Neural progenitor cell (in vitro differentiated cells): ENCODE data around the gene GATAD1. TPM values are rescaled to one million over a fixed set of nuclear protein-coding genes. Genes with fewer than 3 reads are reported as not detected.

Source experiments
- DNase-seq: peaks from one replicate; pipeline ENCODE4 v3.0.0-alpha.2; 2016; ENCODE audit warnings: low spot score
- H2AFZ ChIP-seq: fragments of 200-600 bp; sonication (generic); replicated peaks from 2 replicates; pipeline ENCODE4 v1.6.1; 2016; ENCODE audit warnings: antibody characterized with exemption
- H3F3A ChIP-seq: fragments of 200-600 bp; sonication (generic); 2 replicates; pipeline ENCODE4 v1.6.1; 2016; ENCODE audit warnings: antibody characterized with exemption, low read depth
- H3K27ac ChIP-seq: fragments of 200-600 bp; sonication (generic); 2 replicates; pipeline ENCODE4 v1.5.1; 2016; ENCODE audit warnings: mild to moderate bottlenecking
- H3K27me3 ChIP-seq: fragments of 200-600 bp; sonication (generic); 2 replicates; pipeline ENCODE4 v1.6.1; 2016; ENCODE audit warnings: mild to moderate bottlenecking, moderate library complexity
- H3K36me3 ChIP-seq: fragments of 200-600 bp; sonication (generic); 2 replicates; pipeline ENCODE4 v1.5.1; 2016
- H3K4me1 ChIP-seq: fragments of 200-600 bp; sonication (generic); 2 replicates; pipeline ENCODE4 v1.6.1; 2016; ENCODE audit warnings: mixed run types
- H3K4me2 ChIP-seq: fragments of 200-600 bp; sonication (generic); 2 replicates; pipeline ENCODE4 v1.6.1; 2016
- H3K4me3 ChIP-seq: fragments of 200-600 bp; sonication (generic); 2 replicates; pipeline ENCODE4 v1.5.1; 2016
- H3K79me2 ChIP-seq: fragments of 200-600 bp; sonication (generic); 2 replicates; pipeline ENCODE4 v1.6.1; 2016; ENCODE audit warnings: low read depth
- H3K9ac ChIP-seq: fragments of 200-600 bp; sonication (generic); 2 replicates; pipeline ENCODE4 v1.6.1; 2016
- H3K9me3 ChIP-seq: fragments of 200-600 bp; sonication (generic); 2 replicates; pipeline ENCODE4 v1.5.1; 2016; ENCODE audit warnings: low read depth
- H4K20me1 ChIP-seq: fragments of 200-600 bp; sonication (generic); 2 replicates; pipeline ENCODE4 v1.6.1; 2016; ENCODE audit warnings: low read depth
- H3K27ac Mint-ChIP-seq: 3 replicates; pipeline ENCODE4 v1.8.0; 2021; ENCODE audit warnings: mixed read lengths
- H3K27me3 Mint-ChIP-seq: 2 replicates; pipeline ENCODE4 v1.8.0; 2022; ENCODE audit warnings: low read depth, mild to moderate bottlenecking, inconsistent platforms, moderate library complexity, mixed read lengths; ENCODE audit not compliant: insufficient read depth
- H3K36me3 Mint-ChIP-seq: 3 replicates; pipeline ENCODE4 v1.8.0; 2021; ENCODE audit warnings: mixed read lengths
- H3K4me1 Mint-ChIP-seq: 3 replicates; pipeline ENCODE4 v1.8.0; 2021; ENCODE audit warnings: mixed read lengths
- H3K4me3 Mint-ChIP-seq: 3 replicates; pipeline ENCODE4 v1.8.0; 2021; ENCODE audit warnings: mild to moderate bottlenecking, moderate library complexity, mixed read lengths
- H3K9me3 Mint-ChIP-seq: 3 replicates; pipeline ENCODE4 v1.8.0; 2020; ENCODE audit warnings: mixed read lengths
- EZH2 ChIP-seq: fragments of 200-600 bp; sonication (generic); IDR thresholded peaks from 2 replicates; pipeline ENCODE4 v1.6.1; 2017; ENCODE audit warnings: antibody characterized with exemption, mild to moderate bottlenecking, moderate library complexity
- EZH2phosphoT487 ChIP-seq: fragments of 200-600 bp; sonication (generic); IDR thresholded peaks from 2 replicates; pipeline ENCODE4 v1.6.1; 2017; ENCODE audit warnings: antibody characterized with exemption
- total RNA-seq: library from RNA; depleted of rRNA; stranded (reverse); fragments of >200 nt; gene quantifications from 2 replicates; pipeline ENCODE4 v1.2.3, GENCODE V29; 2015; ENCODE audit warnings: low replicate concordance
- TF ChIP-seq, protein P1 (sequence below): fragments of 200-600 bp; sonication (generic); IDR thresholded peaks from 2 replicates; pipeline ENCODE4 v1.5.1; 2017; ENCODE audit warnings: antibody characterized with exemption, mild to moderate bottlenecking

GATAD1 gene
- total RNA-seq, 1 donor from 2014 or later: 56.5 TPM

DNA sequence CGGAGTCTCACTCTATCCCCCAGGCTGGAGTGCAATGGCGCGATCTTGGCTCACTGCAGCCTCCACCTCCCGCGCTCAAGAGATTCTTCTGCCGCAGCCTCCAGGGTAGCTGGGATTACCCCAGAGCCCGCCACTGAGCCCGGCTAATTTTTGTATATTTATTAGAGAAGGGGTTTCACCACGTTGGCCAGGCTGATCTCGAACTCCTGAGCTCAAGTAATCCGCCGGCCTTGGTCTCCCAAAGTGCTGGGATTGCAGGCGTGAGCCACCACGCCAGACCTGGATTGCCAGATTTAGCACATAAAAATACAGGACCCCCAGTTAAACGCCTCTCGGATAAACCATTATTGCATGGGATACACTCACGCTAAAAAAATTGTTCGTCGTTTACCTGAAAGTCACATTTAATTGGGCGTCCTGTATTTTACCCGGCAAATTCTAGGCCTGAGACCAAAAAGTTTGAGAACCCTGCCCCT lies 375 bp upstream of the GATAD1 start:
- Mint-ChIP-seq H3K27ac (no peak overlapping the region), H3K4me3 (peak overlapping the region; percentile 86), H3K9me3 (peaks cover 5% of the 10 kb centered on the region), H3K36me3 (peaks cover 10% of the 10 kb centered on the region), H3K4me1 (peaks cover 13% of the 10 kb centered on the region), H3K27me3 (no peaks in the 10 kb centered on the region)
- Histone ChIP-seq H2AFZ (peak overlapping the region; percentile 92), H3K9me3 (no peaks in the 10 kb centered on the region), H3K27me3 (no peaks in the 10 kb centered on the region), H3K36me3 (peaks cover 21% of the 10 kb centered on the region), H3F3A (no peaks in the 10 kb centered on the region), H3K4me3 (peak overlapping the region; percentile 76), H3K9ac (no peak overlapping the region), H3K4me1 (peaks cover 6% of the 10 kb centered on the region), H3K4me2 (no peak overlapping the region), H4K20me1 (peaks cover 29% of the 10 kb centered on the region), H3K79me2 (peaks cover 44% of the 10 kb centered on the region), H3K27ac (no peak overlapping the region)
- TF ChIP-seq EZH2phosphoT487 (no peak), EZH2 (no peak)
- TF ChIP-seq, protein P1, sequence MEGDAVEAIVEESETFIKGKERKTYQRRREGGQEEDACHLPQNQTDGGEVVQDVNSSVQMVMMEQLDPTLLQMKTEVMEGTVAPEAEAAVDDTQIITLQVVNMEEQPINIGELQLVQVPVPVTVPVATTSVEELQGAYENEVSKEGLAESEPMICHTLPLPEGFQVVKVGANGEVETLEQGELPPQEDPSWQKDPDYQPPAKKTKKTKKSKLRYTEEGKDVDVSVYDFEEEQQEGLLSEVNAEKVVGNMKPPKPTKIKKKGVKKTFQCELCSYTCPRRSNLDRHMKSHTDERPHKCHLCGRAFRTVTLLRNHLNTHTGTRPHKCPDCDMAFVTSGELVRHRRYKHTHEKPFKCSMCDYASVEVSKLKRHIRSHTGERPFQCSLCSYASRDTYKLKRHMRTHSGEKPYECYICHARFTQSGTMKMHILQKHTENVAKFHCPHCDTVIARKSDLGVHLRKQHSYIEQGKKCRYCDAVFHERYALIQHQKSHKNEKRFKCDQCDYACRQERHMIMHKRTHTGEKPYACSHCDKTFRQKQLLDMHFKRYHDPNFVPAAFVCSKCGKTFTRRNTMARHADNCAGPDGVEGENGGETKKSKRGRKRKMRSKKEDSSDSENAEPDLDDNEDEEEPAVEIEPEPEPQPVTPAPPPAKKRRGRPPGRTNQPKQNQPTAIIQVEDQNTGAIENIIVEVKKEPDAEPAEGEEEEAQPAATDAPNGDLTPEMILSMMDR: peak; percentile 88
- no peak for DNase-seq

DNA sequence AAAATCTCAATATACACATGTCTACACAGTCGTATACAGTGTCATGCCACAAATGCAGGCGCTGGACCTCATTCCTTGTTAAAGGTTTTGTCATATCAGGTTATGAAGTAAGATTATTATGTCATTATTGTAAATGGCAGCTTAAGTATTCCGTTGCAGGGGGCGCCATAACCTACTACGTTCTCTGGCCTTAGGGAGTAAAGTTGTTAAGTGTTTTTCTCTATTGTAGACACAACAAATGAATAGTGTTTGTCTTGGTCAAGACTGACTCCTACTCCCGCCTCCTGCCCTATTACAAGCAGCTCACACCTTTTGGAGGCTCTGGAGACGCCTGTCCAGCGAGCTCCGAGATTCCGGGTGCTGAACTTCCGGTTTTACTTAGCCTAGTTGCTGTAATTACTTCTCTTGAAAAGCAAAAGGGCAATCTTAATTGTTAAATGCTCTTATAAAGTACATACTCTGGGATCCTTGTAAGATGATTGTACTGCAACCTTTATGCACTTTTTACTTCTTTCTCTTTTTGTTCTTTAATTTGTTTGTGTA lies 994 bp downstream of the GATAD1 start:
- H3K36me3 ChIP-seq: peaks cover 21% of the 10 kb centered on the region
- peaks cover 6% of the 10 kb centered on the region for H3K4me1 ChIP-seq
- Mint-ChIP-seq H3K27ac (no peak overlapping the region), H3K4me1 (peaks cover 13% of the 10 kb centered on the region), H3K4me3 (peak overlapping the region; percentile 92), H3K27me3 (no peaks in the 10 kb centered on the region), H3K9me3 (no peaks in the 10 kb centered on the region), H3K36me3 (peaks cover 12% of the 10 kb centered on the region)
- H3K4me2 ChIP-seq: peak overlapping the region; percentile 83
- peaks cover 45% of the 10 kb centered on the region for H3K79me2 ChIP-seq
- H3K9me3 ChIP-seq: no peaks in the 10 kb centered on the region
- peak overlapping the region; percentile 80 for H2AFZ ChIP-seq
- TF ChIP-seq, protein P1: peak; percentile 16
- TF ChIP-seq EZH2phosphoT487: no peak
- H3K4me3 ChIP-seq: peak overlapping the region; percentile 76
- peaks cover 35% of the 10 kb centered on the region for H4K20me1 ChIP-seq
- H3K27ac ChIP-seq: no peak overlapping the region
- peak; percentile 26 for DNase-seq
- H3K9ac ChIP-seq: peak overlapping the region; percentile 61
- no peaks in the 10 kb centered on the region for H3F3A ChIP-seq
- no peaks in the 10 kb centered on the region for H3K27me3 ChIP-seq

DNA sequence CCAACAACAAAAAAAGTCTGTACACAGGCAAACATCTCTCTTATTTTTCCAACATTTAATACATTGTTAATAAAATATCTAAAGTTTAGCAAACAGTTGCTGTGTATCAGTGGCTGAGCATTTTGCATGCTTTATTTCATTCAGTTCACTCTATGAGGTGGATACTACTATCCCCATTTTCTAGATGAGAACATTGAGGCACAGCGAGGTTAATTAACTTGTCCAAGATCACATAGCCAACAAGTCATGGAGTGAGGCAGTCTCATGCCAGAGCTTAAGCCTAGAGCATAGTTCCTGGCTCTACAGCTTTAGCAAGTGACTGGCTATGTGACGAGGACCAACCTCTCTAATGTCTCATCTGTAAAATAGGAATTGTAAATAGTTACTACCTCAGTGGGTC lies 4.4 kb downstream of the GATAD1 start:
- no peak overlapping the region for H3K9ac ChIP-seq
- Mint-ChIP-seq H3K27me3 (no peaks in the 10 kb centered on the region), H3K4me3 (no peak overlapping the region), H3K27ac (no peak overlapping the region), H3K4me1 (peaks cover 13% of the 10 kb centered on the region), H3K9me3 (no peaks in the 10 kb centered on the region), H3K36me3 (peaks cover 26% of the 10 kb centered on the region)
- no peak overlapping the region for H2AFZ ChIP-seq
- H4K20me1 ChIP-seq: peaks cover 35% of the 10 kb centered on the region
- H3K79me2 ChIP-seq: peaks cover 45% of the 10 kb centered on the region
- H3K4me1 ChIP-seq: peaks cover 6% of the 10 kb centered on the region
- no peak overlapping the region for H3K27ac ChIP-seq
- TF ChIP-seq EZH2: no peak
- TF ChIP-seq, protein P1: no peak
- TF ChIP-seq EZH2phosphoT487: no peak
- no peaks in the 10 kb centered on the region for H3K27me3 ChIP-seq
- peaks cover 32% of the 10 kb centered on the region for H3K36me3 ChIP-seq
- H3F3A ChIP-seq: no peaks in the 10 kb centered on the region
- H3K9me3 ChIP-seq: no peaks in the 10 kb centered on the region
- no peak for DNase-seq
- no peak overlapping the region for H3K4me3 ChIP-seq
- H3K4me2 ChIP-seq: no peak overlapping the region
